Keratinocyte (primary cell): Measurements from ENCODE around the gene NEURL1. TPM values are rescaled to one million over a fixed set of nuclear protein-coding genes. Genes with fewer than 3 reads are reported as not detected.

Source experiments
- DNase-seq: peaks from one replicate; pipeline ENCODE4 v3.0.0-alpha.2; 2011; ENCODE audit warnings: low read depth, missing footprints, low spot score
- FAIRE-seq: peaks from 2 replicates; lab custom pipeline; 2011; peaks lifted over from hg19 to GRCh38; lab: Jason Lieb, UNC
- H2AFZ ChIP-seq: 2 replicates; pipeline ENCODE4 v1.6.0; 2012; ENCODE audit warnings: low read length, control low read depth, inconsistent platforms; ENCODE audit not compliant: control insufficient read depth
- H3K27ac ChIP-seq: 2 replicates; pipeline ENCODE4 v1.5.1; 2011; ENCODE audit warnings: low read length; ENCODE audit not compliant: control insufficient read depth, insufficient read depth
- H3K27me3 ChIP-seq: 3 replicates; pipeline ENCODE4 v1.6.0; 2011; ENCODE audit warnings: low read length; ENCODE audit not compliant: control insufficient read depth, insufficient read depth; ENCODE audit errors: extremely low read depth
- H3K36me3 ChIP-seq, 2 experiments: 2 replicates in 1 of 2; 3 replicates in 1 of 2; pipeline ENCODE4 v1.5.1; 2011; ENCODE audit warnings: low read length in 2 of 2, mild to moderate bottlenecking in 1 of 2; ENCODE audit not compliant: control insufficient read depth in 2 of 2, insufficient read depth in 2 of 2; ENCODE audit errors: extremely low read depth in 1 of 2
- H3K4me1 ChIP-seq: 3 replicates; pipeline ENCODE4 v1.5.1; 2011; ENCODE audit warnings: low read length; ENCODE audit not compliant: control insufficient read depth, insufficient read depth; ENCODE audit errors: extremely low read depth
- H3K4me2 ChIP-seq: 3 replicates; pipeline ENCODE4 v1.6.0; 2011; ENCODE audit warnings: low read depth, low read length; ENCODE audit not compliant: control insufficient read depth, insufficient read depth; ENCODE audit errors: extremely low read depth
- H3K4me3 ChIP-seq, 3 experiments: fragments of 200-600 bp in 1 of 3; sonication (generic) in 1 of 3; 2 replicates in 2 of 3; 3 replicates in 1 of 3; pipeline ENCODE4 v1.5.1; 2011 to 2016; ENCODE audit warnings: low read length in 3 of 3, mild to moderate bottlenecking in 3 of 3, control low read depth in 2 of 3, inconsistent platforms in 1 of 3, low read depth in 1 of 3, mixed read lengths in 1 of 3, mixed run types in 1 of 3, moderate library complexity in 1 of 3; ENCODE audit not compliant: control insufficient read depth in 2 of 3, insufficient read depth in 2 of 3; ENCODE audit errors: extremely low read depth in 1 of 3
- H3K79me2 ChIP-seq: 2 replicates; pipeline ENCODE4 v1.6.0; 2012; ENCODE audit warnings: low read length; ENCODE audit not compliant: control insufficient read depth, insufficient read depth
- H3K9ac ChIP-seq: 3 replicates; pipeline ENCODE4 v1.6.0; 2011; ENCODE audit warnings: low read length; ENCODE audit not compliant: control insufficient read depth, insufficient read depth; ENCODE audit errors: extremely low read depth
- H3K9me1 ChIP-seq: 3 replicates; pipeline ENCODE4 v1.6.0; 2011; ENCODE audit warnings: low read length; ENCODE audit not compliant: control insufficient read depth, insufficient read depth; ENCODE audit errors: extremely low read depth
- H3K9me3 ChIP-seq: 2 replicates; pipeline ENCODE4 v1.5.1; 2012; ENCODE audit warnings: low read depth, low read length; ENCODE audit not compliant: control insufficient read depth
- H4K20me1 ChIP-seq: 3 replicates; pipeline ENCODE4 v1.6.0; 2011; ENCODE audit warnings: low read length; ENCODE audit not compliant: control insufficient read depth, insufficient read depth; ENCODE audit errors: extremely low read depth
- EZH2 ChIP-seq: IDR thresholded peaks from one replicate; pipeline ENCODE4 v1.6.1; 2012; ENCODE audit warnings: inconsistent platforms, mild to moderate bottlenecking, low read length, moderate library complexity
- dilution Hi-C: fragments of 300-500 bp; cut with MboI; formaldehyde crosslinking; loops from one replicate; pipeline ENCODE4 v1.7.0; 2020; ENCODE audit warnings: low sequenced_read_pairs; ENCODE audit not compliant: extremely low pct_ligation_motif_present
- polyA plus RNA-seq, 5 experiments: library from polyadenylated mRNA; depleted of rRNA in 3 of 5; stranded (reverse) in 3 of 5; stranded (forward) in 1 of 5; unstranded in 1 of 5; fragments of >200 nt; gene quantifications; 1 replicate in 1 of 5; 2 replicates in 3 of 5; 3 replicates in 1 of 5; pipeline versions ENCODE4 v1.2.1 to v1.2.3, GENCODE V29; 2011 to 2012; ENCODE audit warnings: missing spikeins in 2 of 5, low read depth in 1 of 5, low replicate concordance in 1 of 5
- TF ChIP-seq, protein P1 (sequence below), 3 experiments: IDR thresholded peaks in 1 of 3; conservative IDR thresholded peaks in 1 of 3; optimal IDR thresholded peaks in 1 of 3; 2 replicates in 2 of 3; 3 replicates in 1 of 3; pipeline versions ENCODE3 to v1.5.1; 2011; ENCODE audit warnings: low read length in 3 of 3, mild to moderate bottlenecking in 3 of 3, moderate library complexity in 2 of 3, control low read depth in 1 of 3, inconsistent platforms in 1 of 3; ENCODE audit not compliant: insufficient read depth in 2 of 3; ENCODE audit errors: extremely low read depth in 1 of 3

Gene NEURL1
- polyA plus RNA-seq, 1 donor (not counting 4 experiments of a cell fraction or from before 2014, with no cell fraction given), result 0.03 TPM

DNA sequence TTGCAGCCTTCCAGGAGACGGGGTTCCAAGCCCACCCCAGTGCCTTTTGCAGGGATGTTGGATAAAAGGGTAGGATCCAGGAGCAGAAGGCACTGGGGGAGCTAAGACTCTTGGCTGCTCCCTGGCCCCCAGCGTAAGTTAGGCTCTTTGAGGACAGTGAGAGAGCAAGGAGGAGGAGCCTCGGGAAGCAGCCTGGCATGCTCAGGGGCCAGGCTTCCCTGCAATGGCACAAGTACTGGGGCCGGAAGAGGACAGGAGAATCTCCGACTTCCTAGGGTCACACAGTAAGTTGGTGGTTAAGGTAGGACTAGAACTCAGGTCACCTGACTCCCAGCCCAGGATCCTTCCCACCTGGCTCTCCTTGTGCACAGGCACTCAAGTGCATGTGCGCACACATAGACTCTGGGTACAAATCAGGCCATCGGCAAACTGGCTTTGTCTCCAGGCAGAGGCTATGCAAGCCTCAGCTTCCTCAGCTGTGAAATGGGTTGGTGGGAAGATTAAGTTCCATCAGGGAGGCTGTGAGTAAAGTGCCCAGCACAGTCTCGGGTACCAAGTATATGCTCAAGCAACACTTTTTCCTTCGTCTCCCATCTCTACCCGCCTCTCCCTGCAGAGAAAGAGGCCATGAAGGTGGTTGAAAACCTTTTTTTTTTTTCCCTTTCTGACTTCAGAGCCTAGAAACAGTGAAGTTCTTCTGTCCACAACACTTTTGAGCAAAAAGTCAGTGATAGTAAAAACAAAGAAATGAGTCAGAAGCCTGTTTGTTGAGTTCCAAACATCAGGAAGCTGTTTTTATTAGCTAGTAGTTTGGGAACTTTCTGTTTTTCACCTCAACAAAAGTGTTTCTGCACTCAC, 79.1 kb downstream of the NEURL1 start:
- Histone ChIP-seq H3K79me2 (no peaks in the 10 kb centered on the region), H3K9ac (no peak overlapping the region), H3K4me1 (no peaks in the 10 kb centered on the region), H3K9me1 (no peaks in the 10 kb centered on the region), H4K20me1 (peaks cover 2% of the 10 kb centered on the region), H3K27ac (no peak overlapping the region), H3K4me2 (no peak overlapping the region), H3K4me3 (no peak overlapping the region), H3K36me3 (no peaks in the 10 kb centered on the region), H3K27me3 (peaks cover 31% of the 10 kb centered on the region), H3K9me3 (no peaks in the 10 kb centered on the region), H2AFZ (no peak overlapping the region)
- TF ChIP-seq, protein P1, sequence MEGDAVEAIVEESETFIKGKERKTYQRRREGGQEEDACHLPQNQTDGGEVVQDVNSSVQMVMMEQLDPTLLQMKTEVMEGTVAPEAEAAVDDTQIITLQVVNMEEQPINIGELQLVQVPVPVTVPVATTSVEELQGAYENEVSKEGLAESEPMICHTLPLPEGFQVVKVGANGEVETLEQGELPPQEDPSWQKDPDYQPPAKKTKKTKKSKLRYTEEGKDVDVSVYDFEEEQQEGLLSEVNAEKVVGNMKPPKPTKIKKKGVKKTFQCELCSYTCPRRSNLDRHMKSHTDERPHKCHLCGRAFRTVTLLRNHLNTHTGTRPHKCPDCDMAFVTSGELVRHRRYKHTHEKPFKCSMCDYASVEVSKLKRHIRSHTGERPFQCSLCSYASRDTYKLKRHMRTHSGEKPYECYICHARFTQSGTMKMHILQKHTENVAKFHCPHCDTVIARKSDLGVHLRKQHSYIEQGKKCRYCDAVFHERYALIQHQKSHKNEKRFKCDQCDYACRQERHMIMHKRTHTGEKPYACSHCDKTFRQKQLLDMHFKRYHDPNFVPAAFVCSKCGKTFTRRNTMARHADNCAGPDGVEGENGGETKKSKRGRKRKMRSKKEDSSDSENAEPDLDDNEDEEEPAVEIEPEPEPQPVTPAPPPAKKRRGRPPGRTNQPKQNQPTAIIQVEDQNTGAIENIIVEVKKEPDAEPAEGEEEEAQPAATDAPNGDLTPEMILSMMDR (optimal IDR thresholded peaks at IDR 0.05 in 1 of 3, IDR thresholded peaks at IDR 0.05 in 1 of 3, conservative IDR thresholded peaks at IDR 0.05 in 1 of 3; ENCODE audit: extremely low read depth in 1 of 3, insufficient read depth in 2 of 3, low read length in 3 of 3), result no peak
- no peak for TF ChIP-seq EZH2
- dilution Hi-C loops, result no loop called here
- no peak for FAIRE-seq
- DNase-seq, result no peak

GRCh38 chr10:103573205-103573487, 79.6 kb downstream of the NEURL1 start:
- Histone ChIP-seq H3K9ac (no peak overlapping the region), H2AFZ (no peak overlapping the region), H3K27ac (no peak overlapping the region), H3K36me3 (no peaks in the 10 kb centered on the region), H3K9me1 (no peaks in the 10 kb centered on the region), H4K20me1 (peaks cover 2% of the 10 kb centered on the region), H3K4me2 (no peak overlapping the region), H3K4me3 (no peak overlapping the region), H3K9me3 (no peaks in the 10 kb centered on the region), H3K79me2 (no peaks in the 10 kb centered on the region), H3K27me3 (peaks cover 35% of the 10 kb centered on the region), H3K4me1 (no peaks in the 10 kb centered on the region)
- FAIRE-seq (no peak), DNase-seq (no peak)
- TF ChIP-seq, protein P1 (optimal IDR thresholded peaks at IDR 0.05 in 1 of 3, IDR thresholded peaks at IDR 0.05 in 1 of 3, conservative IDR thresholded peaks at IDR 0.05 in 1 of 3; ENCODE audit: extremely low read depth in 1 of 3, insufficient read depth in 2 of 3, low read length in 3 of 3), result no peak
- no peak for TF ChIP-seq EZH2
- dilution Hi-C loops, result no loop called here
